Upper lobe of right lung (tissue), 1 donor: ENCODE data around the gene RPL21. TPM values are rescaled to one million over a fixed set of nuclear protein-coding genes. Genes with fewer than 3 reads are reported as not detected.

Source experiments
- ATAC-seq: fragments of 200-7000 bp; cut with Tn5 transposase; one replicate; pipeline ENCODE4 v1.9.1; 2020; ENCODE audit warnings: mild to moderate bottlenecking, moderate library complexity
- DNase-seq: peaks from one replicate; pipeline ENCODE4 v3.0.0-alpha.2; 2020
- H3K27ac ChIP-seq: fragments of 200-600 bp; one replicate; pipeline ENCODE4 v1.8.0; 2022
- H3K27me3 ChIP-seq: fragments of 200-600 bp; one replicate; pipeline ENCODE4 v1.8.0; 2022; ENCODE audit warnings: mild to moderate bottlenecking
- H3K36me3 ChIP-seq: fragments of 200-600 bp; one replicate; pipeline ENCODE4 v1.8.0; 2022
- H3K4me1 ChIP-seq: fragments of 200-600 bp; one replicate; pipeline ENCODE4 v1.8.0; 2022
- H3K4me3 ChIP-seq: fragments of 200-600 bp; one replicate; pipeline ENCODE4 v1.8.0; 2022; ENCODE audit warnings: mild to moderate bottlenecking
- H3K9me3 ChIP-seq: fragments of 200-600 bp; one replicate; pipeline ENCODE4 v1.8.0; 2022
- intact Hi-C: fragments of 100-400 bp; cut with DNase I; formaldehyde crosslinking; loops from one replicate; pipeline ENCODE4 v1.11.0; 2022
- total RNA-seq: library from RNA; stranded (reverse); fragmentation: NEBNext Ultra II Directional; extraction: Animal tissue kit (Norgen Biotek cat#: 25700); gene quantifications from one replicate; pipeline ENCODE4 v1.2.1, GENCODE V29; 2021
- TF ChIP-seq, protein P1 (sequence below): fragments of 200-600 bp; IDR thresholded peaks from one replicate; pipeline ENCODE4 v1.8.0; 2022; ENCODE audit warnings: antibody characterized with exemption
- donor health status: DM: no; HTN: yes; CAD: no; lungs with severe emphysema.

RPL21 gene
- total RNA-seq, 1 donor from 2014 or later = 806 TPM

DNA sequence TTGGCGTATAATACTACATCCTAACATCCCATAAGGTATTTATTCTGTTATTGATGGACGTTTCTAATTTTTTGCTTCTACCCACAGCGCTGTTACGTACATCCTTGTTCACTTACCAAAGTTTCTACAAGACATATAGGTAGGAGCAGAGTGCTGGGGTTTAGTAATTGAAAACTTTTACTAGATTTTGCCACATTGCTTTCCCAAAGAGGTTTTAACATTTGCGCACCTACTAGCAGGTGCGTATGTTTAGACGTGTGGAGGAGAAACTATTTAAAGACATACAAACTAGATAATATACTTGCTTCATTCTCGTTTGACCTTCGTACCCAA, 559 bp upstream of the RPL21 start:
- TF ChIP-seq, protein P1, sequence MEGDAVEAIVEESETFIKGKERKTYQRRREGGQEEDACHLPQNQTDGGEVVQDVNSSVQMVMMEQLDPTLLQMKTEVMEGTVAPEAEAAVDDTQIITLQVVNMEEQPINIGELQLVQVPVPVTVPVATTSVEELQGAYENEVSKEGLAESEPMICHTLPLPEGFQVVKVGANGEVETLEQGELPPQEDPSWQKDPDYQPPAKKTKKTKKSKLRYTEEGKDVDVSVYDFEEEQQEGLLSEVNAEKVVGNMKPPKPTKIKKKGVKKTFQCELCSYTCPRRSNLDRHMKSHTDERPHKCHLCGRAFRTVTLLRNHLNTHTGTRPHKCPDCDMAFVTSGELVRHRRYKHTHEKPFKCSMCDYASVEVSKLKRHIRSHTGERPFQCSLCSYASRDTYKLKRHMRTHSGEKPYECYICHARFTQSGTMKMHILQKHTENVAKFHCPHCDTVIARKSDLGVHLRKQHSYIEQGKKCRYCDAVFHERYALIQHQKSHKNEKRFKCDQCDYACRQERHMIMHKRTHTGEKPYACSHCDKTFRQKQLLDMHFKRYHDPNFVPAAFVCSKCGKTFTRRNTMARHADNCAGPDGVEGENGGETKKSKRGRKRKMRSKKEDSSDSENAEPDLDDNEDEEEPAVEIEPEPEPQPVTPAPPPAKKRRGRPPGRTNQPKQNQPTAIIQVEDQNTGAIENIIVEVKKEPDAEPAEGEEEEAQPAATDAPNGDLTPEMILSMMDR = no peak
- Histone ChIP-seq H3K27me3 (no peaks in the 10 kb centered on the region), H3K4me3 (peak overlapping the region; percentile 94), H3K36me3 (peaks cover 23% of the 10 kb centered on the region), H3K9me3 (no peaks in the 10 kb centered on the region), H3K4me1 (peaks cover 29% of the 10 kb centered on the region), H3K27ac (peak overlapping the region; percentile 99)
- intact Hi-C loops = no loop called here
- no peak for DNase-seq
- no peak for ATAC-seq

DNA sequence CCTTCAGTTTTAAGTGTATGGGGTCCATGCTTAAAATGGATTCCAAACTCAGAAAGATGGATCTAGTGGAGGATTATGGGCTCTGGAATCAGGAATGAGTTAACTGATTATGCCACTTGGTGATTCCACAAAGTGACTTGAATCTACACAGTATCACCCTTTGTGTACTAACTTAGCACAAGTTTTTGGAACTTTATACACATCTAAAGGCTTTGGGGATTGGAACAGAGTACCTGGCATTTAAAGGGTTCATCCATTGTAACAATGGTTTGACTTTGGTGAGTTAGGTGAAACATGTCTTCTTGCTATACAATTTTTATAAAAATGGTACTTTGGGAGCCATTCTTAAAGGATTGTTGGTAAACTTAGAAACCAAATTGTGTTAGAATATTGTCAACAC, 1.1 kb downstream of the RPL21 start:
- Histone ChIP-seq H3K36me3 (peaks cover 40% of the 10 kb centered on the region), H3K27ac (peak overlapping the region; percentile 99), H3K27me3 (no peaks in the 10 kb centered on the region), H3K4me3 (peak overlapping the region; percentile 94), H3K9me3 (no peaks in the 10 kb centered on the region), H3K4me1 (peaks cover 29% of the 10 kb centered on the region)
- DNase-seq = no peak
- intact Hi-C loops = no loop called here
- TF ChIP-seq, protein P1 = no peak
- no peak for ATAC-seq

DNA sequence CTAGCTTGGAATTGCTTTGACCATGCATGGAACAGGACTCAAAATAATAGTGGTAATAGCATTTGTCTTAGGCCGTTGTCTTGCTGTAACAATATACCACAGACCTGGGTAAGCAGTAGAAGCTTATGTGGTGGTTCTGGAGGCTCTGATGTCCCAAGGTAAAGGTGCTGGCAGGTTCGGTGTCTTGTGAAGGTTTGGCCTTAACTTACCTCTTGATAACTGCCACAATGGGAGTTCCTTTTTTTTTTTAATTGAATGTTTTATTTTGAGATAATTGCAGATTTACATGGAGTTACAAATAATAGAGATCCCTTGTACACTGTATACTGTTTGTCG, 5.8 kb downstream of the RPL21 start:
- intact Hi-C loops = no loop called here
- no peak for ATAC-seq
- H3K36me3 ChIP-seq = peaks cover 59% of the 10 kb centered on the region

DNA sequence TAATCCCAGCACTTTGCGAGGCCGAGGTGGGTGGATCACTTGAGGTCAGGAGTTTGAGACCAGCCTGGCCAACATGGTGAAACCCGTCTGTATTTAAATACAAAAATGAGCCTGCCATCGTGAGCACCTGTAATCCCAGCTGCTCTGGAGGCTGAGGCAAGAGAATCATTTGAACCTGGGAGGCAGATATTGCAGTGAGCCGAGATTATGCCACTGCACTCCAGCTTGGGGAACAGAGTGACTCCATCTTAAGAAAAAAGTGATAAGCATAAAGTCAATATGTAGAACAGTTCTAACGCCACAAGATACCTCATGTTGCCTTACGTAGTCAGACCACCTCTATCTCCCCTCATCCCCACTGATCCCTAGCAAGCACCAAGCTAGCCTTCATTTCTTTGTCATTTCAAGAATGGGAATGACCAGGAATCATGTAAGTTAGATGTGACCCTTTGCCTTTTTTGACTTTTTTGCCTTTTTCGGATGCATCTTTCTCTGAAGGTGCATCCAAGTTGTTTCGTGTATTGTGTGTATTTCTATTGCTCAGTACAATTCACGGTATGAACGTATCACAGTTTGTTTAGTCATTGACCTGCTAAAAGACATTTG, 6.4 kb downstream of the RPL21 start:
- Histone ChIP-seq H3K27me3 (no peaks in the 10 kb centered on the region), H3K4me3 (no peak overlapping the region), H3K36me3 (peaks cover 59% of the 10 kb centered on the region), H3K9me3 (no peaks in the 10 kb centered on the region), H3K27ac (no peak overlapping the region), H3K4me1 (peaks cover 40% of the 10 kb centered on the region)
- intact Hi-C loops = no loop called here
- DNase-seq = no peak
- TF ChIP-seq, protein P1 = no peak
- ATAC-seq = no peak

More for the DNA sequence above, 5.8 kb downstream of the RPL21 start:
- DNase-seq = no peak
- no peaks in the 10 kb centered on the region for H3K9me3 ChIP-seq
- no peak overlapping the region for H3K4me3 ChIP-seq
- no peaks in the 10 kb centered on the region for H3K27me3 ChIP-seq
- no peak overlapping the region for H3K27ac ChIP-seq
- TF ChIP-seq, protein P1 = no peak
- H3K4me1 ChIP-seq = peaks cover 40% of the 10 kb centered on the region

DNA sequence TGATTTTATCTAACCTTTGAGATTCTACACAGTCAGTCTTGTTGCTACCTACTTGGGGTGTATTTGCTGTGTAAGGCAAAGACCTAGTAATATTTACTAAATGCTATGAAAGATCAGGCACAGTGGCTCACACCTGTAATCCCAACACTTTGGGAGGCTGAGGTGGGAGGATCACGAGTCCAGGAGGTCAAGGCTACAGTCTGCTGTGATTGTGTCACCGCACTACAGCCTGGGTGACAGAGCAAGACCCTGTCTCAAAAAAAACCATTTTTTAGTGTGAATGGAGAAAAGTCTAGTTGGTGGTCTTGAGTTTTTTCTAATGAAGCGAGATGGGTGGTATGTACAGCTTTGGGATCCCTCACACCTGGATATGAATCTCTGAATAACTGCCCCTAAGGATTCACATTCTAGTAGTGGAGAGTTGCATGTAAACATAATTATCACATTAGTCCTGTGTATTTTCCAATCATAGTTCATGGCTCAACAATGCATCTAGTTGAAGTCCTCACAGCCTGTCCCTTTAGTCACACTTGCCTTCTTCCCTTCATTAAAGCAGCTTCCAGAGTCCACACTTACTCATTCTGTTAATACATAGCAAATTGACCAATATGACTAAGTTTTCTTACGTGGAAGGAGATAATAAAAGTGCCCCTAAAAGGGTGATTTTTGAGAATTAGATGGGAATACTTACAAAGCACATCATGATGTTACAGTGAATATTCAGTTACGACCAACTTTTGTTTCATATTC, 7.5 kb downstream of the RPL21 start:
- no peak overlapping the region for H3K27ac ChIP-seq
- H3K4me3 ChIP-seq = no peak overlapping the region
- no peaks in the 10 kb centered on the region for H3K27me3 ChIP-seq
- peaks cover 56% of the 10 kb centered on the region for H3K36me3 ChIP-seq
- H3K9me3 ChIP-seq = no peaks in the 10 kb centered on the region
- intact Hi-C loops = no loop called here
- H3K4me1 ChIP-seq = peaks cover 29% of the 10 kb centered on the region
- ATAC-seq (no peak), DNase-seq (no peak)
- TF ChIP-seq, protein P1 = no peak
